Medulla oblongata (tissue), 1 donor: Measurements from ENCODE around the gene FAM181A.

Experiments
- DNase-seq: peaks from one replicate; pipeline ENCODE4 v3.0.0-alpha.2; 2015; ENCODE audit errors: extremely low spot score

The FAM181A gene

DNA sequence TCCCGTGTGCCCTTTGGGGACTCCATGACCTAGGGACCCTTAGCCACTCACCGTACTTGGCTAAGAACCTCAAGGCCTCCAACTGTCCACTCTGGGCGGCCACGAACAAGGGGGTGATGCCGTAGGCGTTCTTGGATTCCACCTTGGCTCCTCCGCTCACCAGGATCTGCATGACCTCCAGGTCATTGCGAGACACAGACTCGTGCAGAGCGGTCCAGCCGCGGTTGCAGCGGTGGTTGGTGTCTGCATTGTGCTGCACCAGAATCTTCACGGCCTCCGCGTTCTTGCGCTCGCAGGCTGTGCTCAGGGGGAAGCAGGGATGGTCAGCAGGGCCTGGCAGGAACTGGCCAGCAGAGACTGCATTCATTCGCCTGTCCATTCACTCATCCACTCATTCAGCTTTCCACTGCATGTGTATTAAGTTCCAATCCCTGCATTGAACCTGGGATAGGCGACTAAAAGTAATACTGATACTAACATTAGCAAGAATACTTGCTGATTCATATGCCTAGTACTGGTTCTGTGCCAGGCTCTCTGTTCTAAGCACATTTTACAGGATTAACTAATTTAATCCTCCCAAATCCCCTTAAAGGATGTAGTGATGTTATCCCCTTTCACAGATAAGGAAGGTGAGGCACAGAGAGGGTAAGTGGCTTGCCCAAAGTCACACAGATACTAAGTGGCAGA, 23.9 kb downstream of the FAM181A start:
- DNase-seq = no peak

DNA sequence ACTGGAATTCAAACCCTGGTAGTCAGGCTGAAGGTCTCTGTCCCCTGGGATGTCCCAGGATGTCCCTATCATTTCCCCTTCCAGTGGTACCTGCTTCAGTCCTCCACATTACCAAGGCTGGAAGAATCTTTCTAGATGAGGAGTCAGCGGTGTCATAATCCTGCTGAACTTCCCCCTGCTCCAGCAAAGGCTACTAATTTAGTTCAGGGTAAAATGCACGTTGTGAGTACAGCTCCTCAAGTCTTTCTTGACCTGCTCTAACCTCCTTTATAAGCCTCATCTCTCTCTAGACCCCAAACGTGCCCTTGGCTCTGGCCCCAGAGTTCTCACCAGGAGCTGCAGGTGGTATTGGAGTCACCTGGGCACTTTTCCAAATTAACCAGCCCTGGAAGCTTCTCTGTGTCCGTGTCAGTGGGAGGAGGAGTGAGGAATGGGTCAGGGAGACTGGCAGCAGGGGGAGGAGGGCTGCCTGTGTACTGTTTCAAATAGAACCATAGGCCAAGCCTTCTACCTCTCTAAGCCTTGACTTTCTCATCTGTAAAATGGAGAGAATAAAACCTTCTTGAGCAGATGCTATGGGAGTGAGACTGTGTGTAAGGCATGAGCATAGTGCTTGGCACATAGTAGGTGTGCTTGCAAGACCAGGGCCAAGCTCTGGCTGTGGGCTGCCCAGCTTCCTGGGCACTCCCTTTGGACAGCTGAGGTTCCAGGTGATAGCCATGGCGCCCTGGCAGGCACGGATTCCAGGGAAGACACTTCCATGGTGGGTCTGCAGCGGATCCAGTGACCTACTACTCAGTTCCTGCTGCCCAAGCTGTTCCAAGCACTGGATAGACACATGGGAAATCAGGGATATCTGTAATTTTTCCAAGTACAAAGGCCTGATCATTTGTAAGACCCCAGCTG, 24.7 kb downstream of the FAM181A start:
- no peak for DNase-seq

DNA sequence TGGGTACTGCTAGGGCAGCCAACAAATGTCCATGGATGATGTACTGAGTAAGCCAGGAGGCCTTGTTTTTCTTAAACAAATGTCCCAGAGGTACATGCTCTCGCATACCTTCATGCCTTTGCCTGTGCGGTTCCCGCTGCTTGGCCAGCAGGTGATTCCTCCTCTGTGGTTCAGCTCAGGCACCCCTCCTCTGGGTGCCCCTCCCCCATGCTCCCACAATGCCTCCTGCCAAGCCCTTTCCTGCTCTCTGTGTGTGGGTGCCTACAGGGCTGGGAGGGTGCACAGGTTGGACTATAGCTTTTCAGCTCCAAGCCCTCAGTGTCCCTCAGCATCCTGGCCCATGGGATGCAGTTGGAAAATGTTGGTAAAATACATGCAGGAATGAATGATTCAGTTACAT, 25.7 kb downstream of the FAM181A start:
- DNase-seq = no peak

DNA sequence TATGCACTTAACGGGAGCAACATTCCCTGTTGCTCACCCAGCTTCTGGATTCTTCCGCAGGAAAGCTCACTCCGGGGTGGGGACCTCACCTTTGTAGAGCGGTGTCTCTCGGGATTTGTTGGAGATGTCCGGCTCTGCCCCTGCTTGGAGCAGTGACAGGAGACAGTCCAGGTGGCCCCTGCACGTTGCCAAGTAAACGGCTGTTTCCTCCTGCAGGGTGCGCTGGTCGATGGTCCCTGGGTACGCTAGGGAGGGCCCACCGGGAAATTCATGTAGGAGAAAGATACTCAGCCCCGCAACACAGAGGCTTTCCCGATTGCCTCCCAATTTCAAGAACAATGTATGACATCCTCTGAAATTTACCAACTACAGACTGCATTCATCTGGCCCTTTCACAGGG, 26.1 kb downstream of the FAM181A start:
- DNase-seq = no peak

DNA sequence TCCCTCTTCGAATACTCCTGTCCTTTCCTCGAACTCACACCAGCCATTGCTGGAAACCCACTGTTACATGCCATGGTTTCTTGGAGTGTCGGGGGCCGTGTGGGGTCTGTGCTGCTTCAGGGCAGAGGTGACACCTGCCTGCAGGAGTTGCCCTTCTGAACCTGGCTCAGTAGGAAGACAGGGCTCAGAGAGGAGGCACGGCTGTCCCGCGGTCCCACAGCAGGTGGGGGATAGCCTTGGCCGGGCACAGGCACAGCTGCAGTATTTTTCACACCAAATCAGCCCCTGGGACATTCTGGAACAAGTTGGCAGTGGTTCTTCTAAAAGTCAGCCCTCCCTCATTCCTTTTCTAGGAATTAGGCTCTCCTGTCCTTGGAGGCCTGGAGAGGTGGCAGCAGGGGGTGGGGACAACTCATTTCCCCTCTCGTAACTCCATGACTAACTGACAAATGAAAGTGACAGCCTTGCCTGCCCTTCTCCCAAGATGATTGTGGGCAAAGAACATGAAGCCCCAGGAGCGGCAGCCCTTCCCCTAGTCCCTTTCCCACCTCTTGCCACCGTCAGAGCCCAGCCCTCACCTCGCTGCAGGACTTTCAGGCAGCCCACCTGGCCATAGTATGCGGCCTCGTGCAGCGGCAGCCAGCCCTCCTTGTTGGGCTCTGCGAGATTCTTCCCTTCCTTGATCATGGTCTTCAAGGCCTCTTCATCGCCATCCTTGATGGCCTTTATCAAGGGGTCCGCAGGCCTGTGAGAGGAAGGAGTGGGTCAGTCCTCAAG, 26.8 kb downstream of the FAM181A start:
- DNase-seq = no peak

DNA sequence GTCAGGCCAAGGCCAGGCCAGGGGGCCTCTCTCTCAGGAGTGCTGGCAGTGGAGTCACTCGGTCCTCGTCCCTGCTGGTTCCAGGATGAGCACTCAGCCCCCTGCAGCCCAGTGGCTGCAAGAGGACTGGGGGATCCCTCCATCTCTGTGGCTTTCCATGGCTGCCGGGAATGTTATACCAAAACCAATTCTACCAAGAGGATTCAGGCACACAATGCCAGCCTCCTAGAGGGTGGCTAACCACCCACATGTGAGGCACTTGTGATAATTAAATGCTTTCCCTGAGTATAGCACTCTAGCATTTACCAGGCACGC, 27.3 kb downstream of the FAM181A start:
- DNase-seq = no peak

DNA sequence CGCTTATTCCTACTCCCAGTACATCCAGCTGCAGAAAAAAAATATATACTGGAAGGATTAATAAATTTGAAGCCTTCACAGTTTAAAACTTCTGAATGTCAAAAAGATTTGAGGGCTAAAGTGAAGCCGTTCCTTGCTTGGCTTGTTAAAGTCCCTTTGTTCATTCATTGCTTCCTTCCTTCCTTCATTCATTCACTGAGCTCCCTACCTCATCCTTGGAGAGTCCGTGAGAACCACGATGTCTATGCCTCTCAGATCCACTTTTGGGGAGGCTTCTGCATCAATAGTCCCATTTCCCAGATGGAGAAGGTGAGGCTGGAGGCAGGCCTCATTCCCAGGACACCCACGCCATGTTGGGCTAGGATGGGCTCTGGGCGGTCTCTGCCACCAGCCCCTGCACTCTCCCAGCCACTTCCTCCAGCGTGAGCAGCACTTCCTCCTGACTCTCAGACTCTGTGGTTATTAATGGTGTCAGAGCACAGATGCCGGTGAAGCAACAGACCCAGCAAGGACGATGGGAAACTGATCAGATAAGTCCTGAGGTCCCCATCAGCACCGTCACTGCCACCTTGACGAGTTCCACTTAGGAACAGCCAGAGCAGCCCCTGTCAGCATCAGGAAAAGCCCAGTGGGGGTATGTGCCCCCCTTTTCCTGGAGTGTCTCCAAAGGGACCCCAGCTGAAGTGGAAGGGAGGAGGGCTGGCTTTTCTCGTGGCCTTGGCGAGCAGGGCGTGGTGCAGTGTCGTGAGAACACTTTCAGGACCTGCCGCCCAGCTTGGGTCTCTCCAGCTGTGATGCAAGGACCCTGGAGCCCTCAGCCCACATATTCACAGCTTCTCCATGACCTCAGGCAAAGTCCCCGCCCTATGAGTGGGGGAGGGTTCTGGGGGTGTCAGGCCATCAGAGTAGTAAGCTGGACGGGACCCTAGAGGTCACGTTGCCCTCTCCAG, 28.0 kb downstream of the FAM181A start:
- peak; percentile 55 for DNase-seq

DNA sequence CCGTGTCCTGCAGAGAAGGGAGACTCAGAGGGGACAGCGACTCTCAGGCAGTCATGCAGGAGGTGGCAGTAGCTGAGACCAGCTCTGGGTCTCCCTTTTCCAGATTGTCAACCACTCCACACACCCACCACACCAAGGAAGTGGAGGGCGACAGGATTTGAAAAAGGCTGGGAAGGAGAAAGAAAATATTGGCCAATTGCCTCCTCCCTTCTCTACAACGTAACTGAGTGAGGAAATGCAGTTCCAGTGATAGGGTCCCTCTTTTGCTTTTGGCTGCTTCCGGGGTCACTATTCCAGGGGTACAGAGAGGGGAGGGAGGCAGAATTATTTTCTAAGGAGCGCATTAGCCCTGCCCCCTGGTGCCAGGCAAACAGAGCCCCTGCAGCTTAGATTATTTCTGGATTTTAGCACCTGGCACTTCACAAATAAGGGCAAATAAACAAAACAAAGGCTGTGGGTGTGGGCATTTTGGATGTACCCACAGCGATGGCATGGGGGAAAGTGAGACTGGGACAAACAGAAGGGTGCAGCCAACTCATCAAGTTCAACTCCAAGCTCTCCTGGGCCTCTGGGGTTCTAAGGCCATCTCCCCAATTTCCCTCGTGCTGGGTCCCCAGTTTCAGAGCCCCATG, 28.8 kb downstream of the FAM181A start:
- no peak for DNase-seq

DNA sequence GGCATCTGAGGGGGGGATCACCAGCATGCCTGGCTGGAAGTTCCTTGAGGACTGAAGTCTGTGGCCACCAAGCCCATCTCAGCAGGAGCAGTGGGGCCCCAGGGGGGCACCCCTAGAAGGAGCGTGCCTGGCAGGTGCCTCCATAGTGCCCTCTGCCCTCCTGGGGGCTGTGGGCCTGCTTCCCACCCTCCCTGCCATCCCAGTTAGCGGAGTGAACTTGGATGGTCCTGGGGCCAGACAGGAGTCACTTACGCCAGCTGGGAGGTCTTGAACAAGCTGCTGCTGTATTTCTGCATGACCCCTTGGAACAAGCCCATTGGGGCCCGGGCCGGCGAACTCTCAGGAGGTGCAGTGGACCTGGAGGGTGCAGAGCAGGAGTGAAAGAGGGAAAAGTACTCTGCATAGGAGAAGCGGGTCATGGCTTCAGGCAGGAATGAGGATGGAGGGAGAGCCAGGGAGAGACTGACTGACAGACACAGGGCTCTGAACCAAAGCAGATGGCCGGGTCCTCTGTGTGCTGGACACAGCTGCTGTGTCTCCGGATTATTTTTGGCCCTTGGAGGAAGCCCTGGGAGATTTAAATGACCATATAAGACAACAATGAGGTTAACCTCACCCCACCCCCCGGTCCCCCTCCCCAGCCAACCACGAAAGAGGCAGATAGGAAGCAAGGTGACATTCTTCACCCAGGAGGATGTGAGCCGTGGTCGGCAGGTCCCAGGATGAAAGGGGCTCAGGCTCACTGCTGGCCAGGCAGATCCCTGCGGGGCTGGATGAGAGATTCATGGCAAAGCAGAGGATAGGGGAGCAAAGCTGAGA, 29.6 kb downstream of the FAM181A start:
- no peak for DNase-seq

DNA sequence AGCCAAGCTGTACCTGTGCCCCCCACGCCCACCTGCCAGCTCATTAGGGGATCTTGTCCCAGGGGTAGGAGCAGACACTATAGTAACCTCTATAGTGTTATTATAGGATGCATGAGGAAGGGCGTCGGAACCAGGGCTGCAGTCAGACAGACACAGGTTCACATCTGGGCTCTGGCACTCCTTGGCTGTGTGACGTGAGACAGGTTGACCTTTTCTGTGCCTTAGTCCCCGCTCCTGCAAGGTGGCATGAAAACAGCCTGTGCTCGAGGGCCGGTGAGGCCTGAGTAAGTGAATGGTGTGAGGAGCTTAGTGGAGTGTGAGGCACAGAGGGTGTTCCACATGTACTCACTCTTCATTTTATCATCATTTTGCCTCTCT, 30.2 kb downstream of the FAM181A start:
- DNase-seq = no peak

DNA sequence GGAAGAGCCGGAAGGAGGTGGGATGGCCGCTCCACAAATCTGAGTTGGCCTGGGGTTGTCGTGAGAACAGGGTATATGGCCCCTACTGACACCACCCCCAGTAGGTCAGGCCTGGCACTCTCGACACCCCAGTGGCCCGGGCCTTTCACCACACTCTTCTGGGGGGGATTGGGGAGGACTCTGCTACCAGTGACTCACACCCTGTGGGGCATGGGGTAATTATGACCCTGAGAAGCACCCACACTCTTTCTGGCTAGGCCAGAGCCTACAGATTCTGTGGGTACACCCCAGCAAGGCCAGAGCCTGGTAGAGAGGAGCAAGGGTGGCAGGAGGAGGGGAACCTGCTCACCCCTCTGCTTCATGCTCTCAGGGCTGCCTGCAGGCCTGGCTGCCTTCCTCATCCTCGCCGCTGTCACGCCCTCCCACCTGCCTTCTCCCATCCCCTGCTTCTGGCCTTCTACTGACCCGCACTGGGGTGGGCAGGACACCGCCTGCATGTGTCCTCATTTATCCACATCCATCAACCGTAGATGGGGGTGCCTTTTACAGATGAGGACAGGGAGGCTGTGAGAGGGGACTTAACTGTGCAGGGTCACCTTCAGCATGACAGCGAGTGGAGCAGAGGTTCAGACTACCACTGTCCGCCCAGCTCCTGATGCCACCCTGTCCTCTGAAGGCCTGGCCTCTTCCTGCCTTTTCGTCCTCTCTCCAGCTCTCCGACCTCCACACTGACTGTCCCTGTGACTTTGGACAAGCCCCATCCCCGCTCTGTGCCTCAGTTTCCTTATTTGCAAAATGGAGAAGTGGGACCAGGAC, 30.8 kb downstream of the FAM181A start:
- DNase-seq = no peak

DNA sequence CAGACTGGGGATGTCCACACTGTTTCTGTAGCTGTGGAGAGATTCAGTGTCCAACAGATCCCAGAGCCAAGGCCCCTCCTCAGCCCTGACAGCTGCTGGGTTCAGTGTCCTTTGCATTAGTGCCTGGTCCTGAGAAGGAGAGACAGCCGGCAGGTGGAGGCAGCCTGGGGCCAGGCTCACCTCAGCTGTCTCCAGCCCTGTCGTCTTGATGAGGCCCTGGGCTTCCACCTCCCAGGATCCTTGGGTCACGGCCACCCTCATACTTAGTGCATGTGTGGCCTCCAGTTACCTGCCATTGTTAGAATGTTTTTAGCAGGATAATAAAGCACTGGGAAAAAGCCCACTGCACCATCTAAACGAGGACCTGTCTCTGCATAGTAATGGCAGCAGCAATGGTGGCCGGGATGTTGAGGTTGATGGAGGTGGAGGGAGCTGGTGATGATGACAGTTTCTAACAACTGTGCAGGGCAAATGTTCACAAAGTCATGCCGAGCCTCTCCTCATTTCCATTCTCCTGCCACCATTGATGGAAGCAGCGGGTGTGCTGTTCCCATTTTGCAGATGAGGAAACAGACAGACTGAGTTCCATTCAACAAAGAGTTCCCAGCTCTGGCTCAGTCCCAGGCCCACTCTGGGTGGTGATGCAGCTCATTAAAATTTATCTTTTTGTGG, 31.6 kb downstream of the FAM181A start:
- DNase-seq = no peak

DNA sequence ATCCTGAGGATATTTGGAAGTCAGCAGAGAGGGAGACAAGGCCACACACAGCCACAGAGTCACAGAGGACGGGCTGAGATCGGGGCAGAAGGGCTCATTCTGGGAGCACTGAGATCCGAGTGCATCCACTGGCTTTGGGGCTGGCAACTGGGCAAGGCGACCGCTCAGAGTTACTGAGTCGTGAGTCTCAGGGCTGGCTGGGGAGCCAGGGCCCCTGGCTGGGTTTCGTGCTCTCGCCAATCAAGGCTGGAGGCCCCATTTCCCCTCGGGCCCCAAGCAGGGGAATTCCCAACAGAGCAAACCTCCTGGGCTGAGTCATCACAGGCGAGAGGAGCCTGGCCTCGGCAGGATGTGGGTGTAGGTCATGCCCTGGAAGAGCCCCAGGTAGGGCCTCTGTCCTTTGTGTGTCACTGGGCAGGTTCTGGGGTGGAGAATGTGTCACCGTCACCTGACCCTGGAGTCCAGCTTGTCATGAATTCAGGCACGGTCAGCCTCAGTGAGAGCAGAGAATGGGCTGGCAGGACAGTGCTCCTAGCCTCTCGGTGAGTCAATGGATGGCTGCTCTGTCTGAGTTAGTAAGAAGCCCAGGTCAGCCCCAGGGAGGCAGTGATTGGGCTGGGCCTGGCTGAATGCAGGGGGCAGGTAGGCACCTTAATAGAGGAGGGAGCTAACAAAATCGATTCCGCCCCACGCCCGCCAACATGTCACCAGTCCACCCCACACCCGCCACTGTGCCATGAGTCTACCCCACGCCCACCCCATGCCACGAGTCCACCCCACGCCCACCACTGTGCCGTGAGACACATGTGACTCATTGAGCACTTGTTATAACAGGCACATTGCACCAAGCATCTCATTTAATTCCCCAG, 32.3 kb downstream of the FAM181A start:
- DNase-seq = peak; percentile 35

DNA sequence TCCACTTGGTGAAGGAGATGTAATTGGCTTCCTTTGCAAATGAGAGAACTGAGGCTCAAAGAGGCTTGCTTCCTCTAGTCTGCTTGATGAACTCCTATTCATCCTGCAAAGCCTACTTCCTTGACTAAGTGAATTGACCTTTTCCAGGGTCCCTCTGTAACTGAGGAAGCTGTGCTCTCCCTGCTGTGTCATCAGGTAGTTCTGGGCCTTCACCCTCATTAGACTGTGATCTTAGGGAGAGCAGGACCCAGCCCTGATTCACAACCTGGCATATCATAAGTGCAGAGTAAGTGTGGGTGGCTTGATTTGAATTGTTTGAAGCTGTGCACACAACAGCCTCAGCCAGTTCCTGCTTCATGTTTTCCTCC, 32.9 kb downstream of the FAM181A start:
- no peak for DNase-seq

DNA sequence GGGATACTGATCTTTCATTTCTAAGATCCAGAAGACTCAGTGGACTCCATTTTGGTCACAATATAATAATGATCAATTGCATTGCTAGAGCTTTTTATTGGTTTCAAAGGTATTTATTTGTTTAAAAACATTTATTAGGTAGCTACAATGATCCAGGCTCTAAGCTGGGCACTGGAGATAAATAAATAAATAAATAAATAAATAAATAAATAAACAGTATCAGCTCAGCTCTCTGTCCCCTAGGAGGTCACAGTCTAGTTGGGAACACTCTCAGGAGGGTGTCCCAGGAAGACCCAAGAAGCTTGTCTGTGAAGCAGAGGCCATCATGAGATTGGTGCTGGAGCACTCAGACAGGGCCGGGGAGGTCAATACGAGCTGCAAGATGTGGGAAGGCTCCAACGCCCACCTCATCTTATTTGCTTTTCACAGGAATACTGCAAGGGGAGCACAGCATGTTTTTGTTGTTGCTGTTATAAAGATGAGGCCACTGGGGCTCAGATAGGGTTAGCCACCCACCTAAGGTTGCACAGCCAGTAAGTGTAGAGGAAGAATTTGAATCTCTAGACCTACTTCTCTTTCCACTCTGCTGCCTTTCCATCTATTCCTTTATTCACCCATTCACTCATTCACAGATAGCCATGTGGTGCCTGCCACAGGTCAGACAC, 33.8 kb downstream of the FAM181A start:
- no peak for DNase-seq

DNA sequence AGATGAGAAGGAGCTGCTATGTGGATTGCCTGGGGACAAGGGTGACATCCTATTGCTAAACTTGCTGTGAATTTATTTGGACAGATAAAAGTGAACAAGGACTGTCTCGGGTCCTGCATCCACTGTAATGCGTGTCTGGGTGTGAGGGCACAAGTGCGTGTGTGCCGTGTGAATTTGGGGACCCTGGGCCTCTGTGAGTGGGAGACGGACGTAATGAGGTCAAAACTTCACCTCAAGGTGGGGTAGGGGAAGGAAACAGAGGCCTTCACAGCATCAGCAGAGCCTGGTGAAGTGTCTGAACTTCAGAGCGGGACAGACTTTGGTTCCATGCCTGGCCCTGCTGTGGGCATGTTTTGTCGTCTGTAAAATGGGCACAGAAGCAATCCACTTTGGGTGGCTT, 34.5 kb downstream of the FAM181A start:
- DNase-seq = no peak
